GM12872 (cell line): ENCODE results near the gene RNASEH2B.

Source experiments
- CTCF ChIP-seq: IDR thresholded peaks from 3 replicates; pipeline ENCODE4 v1.5.1; 2011; ENCODE audit warnings: low read depth, mild to moderate bottlenecking, low read length, moderate library complexity; ENCODE audit not compliant: insufficient read depth

RNASEH2B gene

GRCh38 chr13:50923272-50923671, 13.7 kb downstream of the RNASEH2B start:
- no peak for TF ChIP-seq CTCF

GRCh38 chr13:50924025-50924424, 14.4 kb downstream of the RNASEH2B start:
- TF ChIP-seq CTCF: no peak

- no peak for TF ChIP-seq CTCF
These were observed 18.1 kb downstream of the RNASEH2B start for GRCh38 chr13:50927701-50928100.

- TF ChIP-seq CTCF: no peak
These were observed 18.5 kb downstream of the RNASEH2B start for GRCh38 chr13:50928102-50928501.

GRCh38 chr13:50928659-50929462, 19.3 kb downstream of the RNASEH2B start:
- no peak for TF ChIP-seq CTCF

GRCh38 chr13:50932091-50932490, 22.5 kb downstream of the RNASEH2B start:
- TF ChIP-seq CTCF: no peak

GRCh38 chr13:50934735-50935435, 25.3 kb downstream of the RNASEH2B start:
- no peak for TF ChIP-seq CTCF
